ENCODE results near the gene NPDC1. TPM values are rescaled to one million over a fixed set of nuclear protein-coding genes. Genes with fewer than 3 reads are reported as not detected.

Gene NPDC1
- total and polyA plus RNA-seq, 12 donors, result 5.1 to 311 (median 43.3) TPM

GRCh38 chr9:137066096-137066861 lies 20.3 kb upstream of the NPDC1 start:
- no peak overlapping the region for H3K4me3 ChIP-seq
- intact Hi-C loops (cut with DNase I), result no loop called here
- WGBS, 4 donors, result 84 to 92% (median 91%) methylated on average over 4 to 26 of the region's 26 CpGs
- no peaks in the 10 kb centered on the region for H3K9me3 ChIP-seq (replicated peaks in 1 of 3)
- H3K36me3 ChIP-seq (replicated peaks in 1 of 2), result no peaks in the 10 kb centered on the region
- DNase-seq, result no peak
- TF ChIP-seq POLR2A (IDR thresholded peaks at IDR 0.05) (no peak), CTCF (IDR thresholded peaks at IDR 0.05) (no peak)
- no peak overlapping the region for H3K27ac ChIP-seq
- H3K4me1 ChIP-seq (replicated peaks in 1 of 2), result peaks cover 0 to 7% of the 10 kb centered on the region in 2 donors
- H3K27me3 ChIP-seq, result peaks cover 12% of the 10 kb centered on the region

DNA sequence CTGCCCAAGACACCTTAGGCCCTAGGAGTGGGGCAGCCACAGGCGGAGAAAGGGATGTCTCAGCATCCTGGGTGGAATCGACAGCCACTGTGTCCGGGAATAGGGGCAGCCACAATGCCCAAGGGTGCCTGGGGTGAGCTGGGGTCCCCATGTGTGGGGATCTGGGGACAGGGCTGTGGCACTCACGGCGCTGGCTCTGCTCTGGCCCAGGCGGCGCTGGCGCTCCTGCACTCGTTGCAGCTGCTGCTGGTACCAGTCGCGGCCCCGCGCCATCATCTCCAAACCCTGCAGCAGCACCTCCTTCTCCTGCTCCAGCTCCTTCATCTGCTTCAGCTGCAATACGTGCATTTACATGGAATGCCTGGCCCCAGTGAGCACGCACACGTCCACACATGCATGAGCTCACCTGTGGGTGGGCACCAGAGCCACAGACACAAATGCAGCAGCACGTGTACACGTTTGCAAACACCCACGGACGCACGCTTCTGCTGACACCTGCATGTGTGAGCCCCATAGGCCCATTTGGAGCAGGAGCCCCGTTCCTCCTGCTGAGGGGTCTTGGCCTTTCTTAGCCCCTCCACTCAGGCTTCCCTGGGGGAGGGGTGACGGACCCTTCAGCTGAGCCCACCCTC lies 19.5 kb upstream of the NPDC1 start:
- Histone ChIP-seq H3K27ac (no peak overlapping the region), H3K36me3 (replicated peaks in 1 of 2) (no peaks in the 10 kb centered on the region), H3K27me3 (peaks cover 12% of the 10 kb centered on the region), H3K4me3 (no peak overlapping the region), H3K9me3 (replicated peaks in 1 of 3) (no peaks in the 10 kb centered on the region), H3K4me1 (replicated peaks in 1 of 2) (no peaks in the 10 kb centered on the region)
- 90 to 95% (median 94%) methylated on average over 15 to 23 of the region's 23 CpGs for WGBS, 4 donors
- intact Hi-C loops (cut with DNase I), result no loop called here
- no peak for TF ChIP-seq CTCF (IDR thresholded peaks at IDR 0.05)
- TF ChIP-seq POLR2A (IDR thresholded peaks at IDR 0.05), result no peak
- DNase-seq, result no peak

- Histone ChIP-seq H3K27me3 (peaks cover 12% of the 10 kb centered on the region), H3K36me3 (replicated peaks in 1 of 2) (no peaks in the 10 kb centered on the region), H3K4me1 (replicated peaks in 1 of 2) (no peaks in the 10 kb centered on the region), H3K9me3 (replicated peaks in 1 of 3) (no peaks in the 10 kb centered on the region), H3K27ac (no peak overlapping the region), H3K4me3 (no peak overlapping the region)
- intact Hi-C loops (cut with DNase I), result no loop called here
- DNase-seq, result no peak
- 40 to 90% (median 86%) methylated on average over 1 to 12 of the region's 12 CpGs; no CpG with 5 or more reads in 1 of the 4 donors for WGBS, 4 donors
- TF ChIP-seq POLR2A (IDR thresholded peaks at IDR 0.05) (no peak), CTCF (IDR thresholded peaks at IDR 0.05) (no peak)
These were observed 18.8 kb upstream of the NPDC1 start for GRCh38 chr9:137064880-137065164.

DNA sequence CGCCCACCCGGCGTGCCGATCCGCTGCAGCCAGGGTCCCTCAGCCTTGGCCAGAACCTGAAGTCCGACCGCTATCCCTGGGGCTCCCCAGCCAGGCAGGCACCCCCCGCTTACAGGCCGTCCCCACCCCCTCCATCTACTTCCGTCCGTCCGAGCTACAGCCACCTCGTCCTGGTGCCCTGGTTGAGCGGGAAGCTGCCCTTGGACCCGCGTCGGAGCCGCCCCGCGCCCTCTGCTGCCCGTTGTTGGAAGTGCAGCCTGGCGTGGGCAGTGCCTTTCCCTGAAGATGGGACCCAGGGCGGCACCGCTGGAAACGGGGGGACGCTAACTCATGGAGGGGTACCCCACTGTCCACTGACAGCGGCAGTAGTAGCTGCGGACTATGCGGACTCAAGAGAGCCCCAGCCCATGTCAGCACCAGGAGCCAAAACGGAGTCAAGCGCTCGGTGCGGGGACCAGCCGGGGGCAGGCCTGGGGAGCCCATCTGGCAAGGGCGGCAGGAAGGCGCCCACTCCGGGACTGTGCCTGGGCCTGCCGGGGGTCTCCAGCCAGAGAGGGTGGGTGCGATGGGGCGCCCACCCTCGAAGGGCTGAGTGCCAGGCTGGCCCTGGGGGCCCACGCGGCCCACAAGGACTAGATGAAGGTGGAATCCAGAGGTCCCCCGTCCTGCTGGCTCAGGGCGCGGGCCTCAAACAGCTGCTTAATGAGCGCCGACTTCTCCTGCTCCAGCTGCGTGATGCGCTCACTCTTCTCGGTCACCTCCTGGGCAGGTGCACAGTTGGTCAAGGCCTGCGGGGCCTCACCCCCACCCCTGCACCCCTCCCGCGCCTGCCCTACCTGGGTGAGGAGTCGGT lies 18.3 kb upstream of the NPDC1 start:
- Histone ChIP-seq H3K4me3 (no peak overlapping the region), H3K9me3 (replicated peaks in 1 of 3) (no peaks in the 10 kb centered on the region), H3K4me1 (replicated peaks in 1 of 2) (no peaks in the 10 kb centered on the region), H3K27me3 (peaks cover 7% of the 10 kb centered on the region), H3K27ac (no peak overlapping the region), H3K36me3 (replicated peaks in 1 of 2) (no peaks in the 10 kb centered on the region)
- no peak for TF ChIP-seq POLR2A (IDR thresholded peaks at IDR 0.05)
- TF ChIP-seq CTCF (IDR thresholded peaks at IDR 0.05), result peak; percentile 84 to 98 (median 94)
- 44 to 75% (median 57%) methylated on average over 20 to 55 of the region's 55 CpGs for WGBS, 4 donors
- intact Hi-C loops (cut with DNase I), result no loop called here
- peak; percentile 59 to 84 (median 74) for DNase-seq
